ENCODE measurements around the gene DNAJC18. TPM values are rescaled to one million over a fixed set of nuclear protein-coding genes. Genes with fewer than 3 reads are reported as not detected.

The DNAJC18 gene
- total and polyA plus RNA-seq, 2 of the 4 experiments (the other 2 are of a cell fraction): 8.5 to 11.1 TPM

- in situ Hi-C loops (cut with MboI; ENCODE audit: low sequenced_read_pairs) (no loop called here), intact Hi-C loops (cut with micrococcal nuclease) (no loop called here), dilution Hi-C loops (cut with HindIII; ENCODE audit: low sequenced_read_pairs, unreplicated experiment) (loop anchor here (25.0 kb wide), 1 partner anchor 108 kb away; no protein-coding TSS in a partner anchor)
- ChIA-PET CTCF (interaction anchor here (0.7 to 1.0 kb wide), 2 partner anchors 10 to 361 kb away, joined by 3 read pairs; no protein-coding TSS in a partner anchor), POLR2A (ENCODE audit: unreplicated experiment) (no interaction called here)
- Histone ChIP-seq H3K9me1 (ENCODE audit: insufficient read depth, low read length) (peaks cover 8% of the 10 kb centered on the region), H2AFZ (replicated peaks; ENCODE audit: low read length, poor library complexity) (peak within 1 kb of the TSS; percentile 98), H3K56ac (ENCODE audit: extremely low read depth, insufficient read depth, low read length) (peak within 1 kb of the TSS; percentile 91), H3K9me3 (ENCODE audit: control insufficient read depth, insufficient read depth, low read length) (no peaks in the 10 kb centered on the region), H2BK15ac (ENCODE audit: low read depth, low read length) (peak within 1 kb of the TSS; percentile 98; the same call in 2 of the 3 replicates), H4K91ac (ENCODE audit: insufficient read depth, low read depth, low read length) (peak within 1 kb of the TSS; percentile 96), H4K8ac (ENCODE audit: low read depth in 2 of 2, low read length in 2 of 2) (peak within 1 kb of the TSS; percentile 95 to 98), H3K14ac (replicated peaks; ENCODE audit: low read depth, low read length) (peak within 1 kb of the TSS; percentile 97), H2BK5ac (ENCODE audit: low read depth, low read length, poor library complexity, severe bottlenecking) (peak within 1 kb of the TSS; percentile 92), H3K9ac (ENCODE audit: low read depth, low read length) (peak within 1 kb of the TSS; percentile 86), H4K20me1 (ENCODE audit: insufficient read depth, low read length) (no peaks in the 10 kb centered on the region; the same call in 1 of the 2 replicates), H3K79me1 (ENCODE audit: low read depth in 1 of 2, low read length in 2 of 2) (peaks cover 0 to 14% of the 10 kb centered on the region in 2 experiments; a peak in 1 of 4 replicates), H3K27ac (ENCODE audit: insufficient read depth, low read length) (peak within 1 kb of the TSS; percentile 93), H3K36me3 (ENCODE audit: control insufficient read depth, insufficient read depth, low read length) (no peaks in the 10 kb centered on the region), H4K5ac (ENCODE audit: low read depth, low read length) (peak within 1 kb of the TSS; percentile 96), H2AK9ac (replicated peaks; ENCODE audit: low read depth, low read length, poor library complexity) (peak within 1 kb of the TSS; percentile 90), H3K4me2 (ENCODE audit: low read depth, low read length) (peak within 1 kb of the TSS; percentile 95), H3K4me3 (ENCODE audit: insufficient read depth, low read depth, low read length) (peak within 1 kb of the TSS; percentile 59), H2BK20ac (ENCODE audit: low read depth, low read length) (peak within 1 kb of the TSS; percentile 59), H3K27me3 (ENCODE audit: control insufficient read depth, insufficient read depth, low read length) (no peaks in the 10 kb centered on the region), H3K18ac (ENCODE audit: low read depth, low read length) (peak within 1 kb of the TSS; percentile 94), H3K4me1 (ENCODE audit: control insufficient read depth, insufficient read depth, low read length) (peaks cover 4% of the 10 kb centered on the region), H2AK5ac (ENCODE audit: low read depth, low read length) (peak within 1 kb of the TSS; percentile 68), H3K4ac (ENCODE audit: low read depth, low read length) (peak within 1 kb of the TSS; percentile 97), H3K23ac (ENCODE audit: low read depth, low read length) (peak within 1 kb of the TSS; percentile 92), H2BK120ac (ENCODE audit: low read depth, low read length) (peak within 1 kb of the TSS; percentile 95)
- BruUV-seq (replicated peaks): no TSS peak
- WGBS, 2 experiments (ENCODE audit: extremely low coverage in 2 of 2, insufficient read length in 1 of 2): 0% methylated on average over 29 of the region's 41 CpGs; no CpG with 5 or more reads in 1 of the 2 experiments
- DNase-seq (peak; percentile 96), ATAC-seq (ENCODE audit: low read depth) (peak; percentile 98)
- no peak for TF ChIP-seq FOS (IDR thresholded peaks at IDR 0.05; ENCODE audit: low read depth, low read length)
- TF ChIP-seq RFX5 (IDR thresholded peaks at IDR 0.05; ENCODE audit: low read depth, low read length): no peak
- peak; percentile 73 for TF ChIP-seq POLR2A (IDR thresholded peaks at IDR 0.05; ENCODE audit: low read depth, low read length)
- peak; percentile 43; the same call in 1 of the 2 replicates for TF ChIP-seq MAFK (IDR thresholded peaks at IDR 0.05; ENCODE audit: low read depth, low read length)
- TF ChIP-seq RAD21 (IDR thresholded peaks at IDR 0.05; ENCODE audit: low read length): no peak
- TF ChIP-seq CEBPB (IDR thresholded peaks at IDR 0.05; ENCODE audit: low read depth, low read length): no peak
- no peak for TF ChIP-seq SMC3 (IDR thresholded peaks at IDR 0.05; ENCODE audit: low read depth, low read length)
- TF ChIP-seq, protein P1, sequence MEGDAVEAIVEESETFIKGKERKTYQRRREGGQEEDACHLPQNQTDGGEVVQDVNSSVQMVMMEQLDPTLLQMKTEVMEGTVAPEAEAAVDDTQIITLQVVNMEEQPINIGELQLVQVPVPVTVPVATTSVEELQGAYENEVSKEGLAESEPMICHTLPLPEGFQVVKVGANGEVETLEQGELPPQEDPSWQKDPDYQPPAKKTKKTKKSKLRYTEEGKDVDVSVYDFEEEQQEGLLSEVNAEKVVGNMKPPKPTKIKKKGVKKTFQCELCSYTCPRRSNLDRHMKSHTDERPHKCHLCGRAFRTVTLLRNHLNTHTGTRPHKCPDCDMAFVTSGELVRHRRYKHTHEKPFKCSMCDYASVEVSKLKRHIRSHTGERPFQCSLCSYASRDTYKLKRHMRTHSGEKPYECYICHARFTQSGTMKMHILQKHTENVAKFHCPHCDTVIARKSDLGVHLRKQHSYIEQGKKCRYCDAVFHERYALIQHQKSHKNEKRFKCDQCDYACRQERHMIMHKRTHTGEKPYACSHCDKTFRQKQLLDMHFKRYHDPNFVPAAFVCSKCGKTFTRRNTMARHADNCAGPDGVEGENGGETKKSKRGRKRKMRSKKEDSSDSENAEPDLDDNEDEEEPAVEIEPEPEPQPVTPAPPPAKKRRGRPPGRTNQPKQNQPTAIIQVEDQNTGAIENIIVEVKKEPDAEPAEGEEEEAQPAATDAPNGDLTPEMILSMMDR (conservative IDR thresholded peaks at IDR 0.05; ENCODE audit: low read depth, low read length): no peak
- TF ChIP-seq USF2 (IDR thresholded peaks at IDR 0.05; ENCODE audit: low read depth, low read length): no peak
- TF ChIP-seq, protein P2, sequence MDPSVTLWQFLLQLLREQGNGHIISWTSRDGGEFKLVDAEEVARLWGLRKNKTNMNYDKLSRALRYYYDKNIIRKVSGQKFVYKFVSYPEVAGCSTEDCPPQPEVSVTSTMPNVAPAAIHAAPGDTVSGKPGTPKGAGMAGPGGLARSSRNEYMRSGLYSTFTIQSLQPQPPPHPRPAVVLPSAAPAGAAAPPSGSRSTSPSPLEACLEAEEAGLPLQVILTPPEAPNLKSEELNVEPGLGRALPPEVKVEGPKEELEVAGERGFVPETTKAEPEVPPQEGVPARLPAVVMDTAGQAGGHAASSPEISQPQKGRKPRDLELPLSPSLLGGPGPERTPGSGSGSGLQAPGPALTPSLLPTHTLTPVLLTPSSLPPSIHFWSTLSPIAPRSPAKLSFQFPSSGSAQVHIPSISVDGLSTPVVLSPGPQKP (IDR thresholded peaks at IDR 0.05; ENCODE audit: borderline replicate concordance, low read depth, low read length): no peak
- TF ChIP-seq BHLHE40 (IDR thresholded peaks at IDR 0.05; ENCODE audit: low read depth, low read length): no peak
- TF ChIP-seq NFE2L2 (IDR thresholded peaks at IDR 0.05; ENCODE audit: low read depth, low read length): no peak; the same call in 1 of the 2 replicates
- peak; percentile 84; the same call in 1 of the 2 replicates for TF ChIP-seq MAZ (IDR thresholded peaks at IDR 0.05; ENCODE audit: borderline replicate concordance, low read depth, low read length)
- TF ChIP-seq MXI1 (IDR thresholded peaks at IDR 0.05; ENCODE audit: borderline replicate concordance, low read depth, low read length): peak; percentile 76
Measured at GRCh38 chr5:139403787-139404483, 35.4 kb downstream of the DNAJC18 start, which contains the start of gene SPATA24. SPATA24 (minus strand) TSS chr5:139404089; CDS start chr5:139404060, 29 bp downstream.
